ENCODE results near the gene NTN1. TPM values are rescaled to one million over a fixed set of nuclear protein-coding genes. Genes with fewer than 3 reads are reported as not detected.

The NTN1 gene
- total RNA-seq, 1 donor from 2014 or later = 11.5 TPM

DNA sequence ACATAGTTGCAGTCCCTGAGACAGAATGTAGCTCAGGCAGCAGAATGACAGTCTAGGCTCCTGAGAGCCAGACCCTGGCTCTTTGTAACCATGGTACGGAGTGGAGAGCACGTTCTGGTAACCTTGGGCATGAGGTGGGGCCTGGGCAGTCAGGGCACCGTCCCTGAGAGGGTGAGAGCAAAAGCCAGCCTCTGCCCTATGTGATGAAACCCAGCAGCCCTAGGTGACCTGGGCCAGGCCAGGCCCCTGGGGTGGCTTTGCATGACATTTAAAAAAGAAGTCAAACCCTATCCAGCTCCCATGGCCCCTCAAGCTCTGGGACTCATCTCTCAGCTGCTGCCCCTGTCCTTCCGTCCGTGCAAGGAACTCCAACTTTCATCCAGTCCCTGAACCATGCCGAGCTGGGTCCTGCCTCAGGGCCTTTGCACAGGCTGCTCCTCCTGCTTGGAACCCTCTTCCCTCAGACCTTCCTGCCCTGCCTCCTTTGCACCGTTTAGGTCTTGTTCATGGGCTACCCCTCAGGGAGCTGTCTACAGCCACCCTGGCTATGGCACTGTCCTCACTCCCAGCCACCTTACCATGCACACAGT, 188.6 kb downstream of the NTN1 start:
- DNase-seq (ENCODE audit: low spot score) (no peak), ATAC-seq (peak; percentile 54)

DNA sequence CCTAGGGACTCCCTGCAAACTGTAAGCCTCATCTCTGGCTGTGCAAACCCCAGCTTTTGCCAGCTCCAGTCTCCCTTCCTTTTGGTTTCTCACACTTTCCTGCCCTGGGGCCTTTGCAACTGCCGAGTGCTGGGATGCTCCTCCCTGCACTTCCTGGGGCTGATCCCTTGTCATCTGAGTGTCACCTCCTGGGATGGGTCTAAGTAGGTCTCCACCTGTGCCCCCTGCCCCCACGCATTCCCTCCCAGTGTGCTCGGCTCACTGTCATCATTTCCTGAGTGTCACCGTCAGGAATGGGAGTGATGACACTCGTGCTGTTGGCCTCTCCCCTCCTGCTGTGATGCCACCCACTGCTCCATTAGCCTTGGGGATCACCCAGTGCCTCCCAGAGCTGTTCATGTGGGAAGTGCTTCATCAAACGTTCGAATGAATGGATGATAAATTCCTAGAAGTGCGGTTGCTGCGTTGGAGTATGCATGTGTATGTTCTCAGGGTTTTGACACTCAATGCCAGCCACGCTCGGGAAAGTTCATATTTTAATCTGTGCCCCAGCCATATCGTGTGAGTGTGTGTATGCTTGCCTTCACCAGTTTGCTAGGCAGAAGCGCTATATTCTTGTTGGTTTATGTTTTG, 189.9 kb downstream of the NTN1 start:
- DNase-seq (ENCODE audit: low spot score) (no peak), ATAC-seq (no peak)

- no peak for DNase-seq (ENCODE audit: low spot score)
Observed at GRCh38 chr17:9212376-9213302, 191.3 kb downstream of the NTN1 start.

DNA sequence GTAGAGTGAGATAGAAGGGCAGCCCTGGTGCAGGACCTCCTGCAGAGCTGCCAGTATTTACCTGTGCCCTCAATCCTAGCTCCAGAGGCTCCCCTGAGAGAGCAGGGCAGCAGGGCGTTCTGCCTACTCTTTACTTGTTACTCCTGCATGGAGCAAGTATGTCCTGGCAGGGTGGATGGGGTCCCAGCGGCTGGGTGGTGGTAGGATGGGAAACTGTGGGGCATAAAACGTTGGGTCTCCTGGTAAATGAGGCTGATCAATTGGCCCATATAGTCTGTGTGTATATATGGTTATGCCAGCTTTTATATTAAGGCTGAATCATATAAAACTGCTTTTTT, 192.0 kb downstream of the NTN1 start:
- no peak for DNase-seq (ENCODE audit: low spot score)
- ATAC-seq = no peak

More at GRCh38 chr17:9212376-9213302, 191.3 kb downstream of the NTN1 start:
- ATAC-seq = no peak

- DNase-seq (ENCODE audit: low spot score) = no peak
- ATAC-seq = no peak
Observed at GRCh38 chr17:9215465-9215864, 194.2 kb downstream of the NTN1 start.

DNA sequence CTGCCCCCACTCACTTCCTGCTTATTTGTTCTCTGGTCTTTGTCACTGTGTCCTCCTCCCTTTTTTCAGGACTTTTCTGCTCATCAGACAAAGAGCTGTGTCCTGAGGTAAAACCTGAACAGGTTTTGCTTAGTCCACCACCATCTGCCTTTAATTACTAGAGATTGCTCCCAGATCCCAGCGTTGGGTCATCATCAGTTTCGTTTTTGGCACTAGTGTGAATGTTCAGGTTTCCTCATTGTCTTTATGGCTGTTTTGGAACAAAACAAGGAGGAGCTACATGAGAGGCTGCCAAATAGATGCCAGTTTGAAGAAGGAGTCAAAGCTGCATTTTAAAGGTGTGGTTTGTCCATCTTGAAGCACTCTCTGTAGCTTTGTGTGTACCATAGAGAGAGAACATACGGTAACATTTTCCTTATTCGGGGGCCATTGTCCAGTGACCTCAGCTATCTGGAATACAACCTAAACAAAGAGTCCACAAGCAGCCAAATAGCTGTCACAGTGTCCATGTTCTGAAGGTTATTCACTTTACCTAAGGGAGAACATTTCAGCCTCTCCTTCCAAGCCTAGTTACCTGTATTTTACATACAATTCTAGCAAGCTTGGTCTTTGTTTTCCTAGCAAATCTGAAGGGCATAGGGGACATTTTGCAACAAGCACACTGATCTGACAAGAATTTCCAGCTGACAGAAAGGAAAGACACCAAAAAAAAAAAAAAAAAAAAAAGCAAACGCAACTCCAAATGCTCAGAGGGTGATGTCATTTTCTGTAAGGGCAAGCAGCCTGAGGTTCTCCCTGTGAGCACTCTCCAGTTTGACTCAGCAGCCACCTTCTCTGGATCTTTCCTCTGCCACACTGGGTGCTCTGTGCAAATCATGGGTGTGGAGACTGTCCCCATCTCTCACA, 196.1 kb downstream of the NTN1 start:
- ATAC-seq (no peak), DNase-seq (ENCODE audit: low spot score) (no peak)

DNA sequence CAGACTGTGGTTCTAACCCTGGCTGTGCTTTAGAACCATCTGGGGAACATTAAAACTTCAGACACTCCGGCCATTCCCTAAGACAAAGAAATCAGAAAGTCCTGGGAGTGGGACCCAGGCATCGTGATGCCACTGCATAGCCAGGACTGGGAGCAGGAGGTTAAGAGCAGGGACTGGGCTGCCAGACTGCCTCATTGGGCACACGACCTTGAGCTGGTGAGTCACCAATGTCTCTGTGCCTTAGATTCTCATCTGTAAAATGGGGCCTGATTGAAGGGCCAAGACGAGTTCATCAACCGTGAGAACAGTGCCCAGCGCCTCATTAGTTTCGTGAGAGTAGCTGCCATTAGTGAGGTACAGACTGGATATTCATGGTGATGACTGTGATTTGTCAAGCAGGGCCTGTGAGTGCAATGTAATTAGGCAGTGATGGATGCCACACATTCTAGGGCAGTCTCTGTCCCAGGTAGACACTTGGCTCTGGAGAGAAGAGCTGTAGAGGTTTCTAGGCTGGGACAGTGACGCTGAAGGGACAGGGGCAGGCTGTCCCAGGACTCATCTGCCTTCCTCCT, 196.8 kb downstream of the NTN1 start:
- no peak for DNase-seq (ENCODE audit: low spot score)

DNA sequence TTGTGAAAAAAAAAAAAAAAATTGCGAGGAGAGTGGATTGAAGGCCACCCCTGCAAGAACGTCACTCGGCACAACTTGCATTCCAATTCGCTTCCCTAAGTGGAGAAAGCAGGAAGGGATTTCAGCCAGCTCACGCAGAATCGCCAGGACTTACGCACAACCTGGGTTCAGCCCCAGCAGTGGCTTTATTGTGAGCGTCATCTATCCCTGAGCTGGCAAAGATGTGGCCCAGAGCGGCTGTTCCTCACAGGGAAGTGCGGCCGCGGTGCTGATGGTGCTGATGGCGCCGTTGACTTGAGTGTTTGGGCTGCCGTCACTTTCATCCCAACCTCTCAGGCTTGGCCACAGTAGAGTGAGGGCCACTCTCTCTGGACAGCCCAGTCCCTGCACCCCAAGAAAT, 197.6 kb downstream of the NTN1 start:
- DNase-seq (ENCODE audit: low spot score) (no peak), ATAC-seq (no peak)

More for the DNA sequence above, 196.8 kb downstream of the NTN1 start:
- no peak for ATAC-seq

- DNase-seq (ENCODE audit: low spot score) = no peak
- ATAC-seq = no peak
Observed at GRCh38 chr17:9219631-9220397, 198.5 kb downstream of the NTN1 start.

DNA sequence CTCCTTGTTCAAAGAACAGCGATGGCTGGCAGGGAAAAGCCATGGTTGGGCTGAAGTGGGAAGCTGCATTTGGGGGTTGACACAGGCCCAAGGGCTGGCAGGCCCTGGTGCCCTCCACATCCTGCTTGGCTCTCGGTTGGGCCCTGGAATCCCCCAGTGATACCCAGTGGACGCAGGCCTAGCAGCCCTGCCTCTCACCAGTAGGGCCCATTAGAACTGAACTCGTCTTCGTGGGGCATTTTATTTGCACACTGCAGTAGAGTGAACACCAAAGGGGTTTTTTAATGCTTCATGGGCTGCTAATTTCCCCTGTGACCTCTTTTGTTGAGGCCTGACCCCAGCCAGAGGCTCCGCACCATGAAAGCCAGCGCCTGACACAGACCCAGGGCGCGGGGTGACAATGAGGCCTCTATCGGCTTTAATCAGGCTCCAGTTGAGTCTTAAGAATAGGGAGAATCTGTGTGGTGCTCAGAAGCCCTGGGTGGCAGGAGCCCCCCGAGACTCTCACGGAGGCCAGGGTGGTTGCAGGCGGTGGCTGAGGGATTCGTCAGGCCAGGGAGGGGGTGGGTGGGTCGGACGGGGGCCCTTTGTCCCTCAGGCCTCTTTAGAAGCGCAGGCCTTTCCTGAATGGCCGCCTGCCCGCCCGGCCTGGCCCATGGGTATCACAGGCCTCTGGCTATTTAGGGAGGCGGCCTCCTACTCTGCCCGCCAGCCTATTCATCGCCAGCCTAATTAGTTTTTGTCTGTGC, 199.3 kb downstream of the NTN1 start:
- ATAC-seq (no peak), DNase-seq (ENCODE audit: low spot score) (no peak)

DNA sequence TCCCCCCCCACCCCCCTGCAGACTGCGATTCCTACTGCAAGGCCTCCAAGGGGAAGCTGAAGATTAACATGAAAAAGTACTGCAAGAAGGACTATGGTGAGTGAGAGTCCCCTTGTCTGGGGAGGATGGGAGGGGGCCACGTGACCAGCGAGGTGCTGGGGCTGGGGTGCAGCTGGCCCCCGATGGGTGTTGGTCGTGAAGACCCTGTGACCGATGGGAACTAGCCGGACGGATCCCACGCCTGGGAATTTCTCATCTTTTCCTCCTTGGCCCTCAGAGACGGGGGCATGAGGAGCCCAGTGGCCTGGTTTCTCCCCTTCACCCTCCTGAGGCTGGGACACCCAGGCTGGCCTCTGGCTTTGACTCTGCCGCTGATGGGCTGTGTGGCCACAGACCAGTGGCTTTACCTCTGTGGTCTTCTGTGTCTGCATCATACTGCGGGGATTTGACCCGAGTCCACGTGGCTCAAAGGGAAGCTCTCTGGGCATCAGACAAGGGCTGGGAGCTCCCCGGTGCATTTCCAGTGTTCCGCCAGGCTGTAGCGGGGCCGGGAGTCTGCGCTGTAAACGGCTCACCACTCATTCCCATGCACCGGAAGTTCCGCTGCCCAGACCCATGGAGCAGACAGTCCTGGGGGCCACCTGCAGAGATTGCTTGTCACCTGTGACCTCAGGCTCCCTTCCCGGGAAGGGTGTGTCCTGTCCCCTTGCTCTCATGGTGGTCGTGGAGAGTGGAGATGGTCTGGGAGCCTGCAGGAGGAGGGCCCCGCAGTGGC, 200.0 kb downstream of the NTN1 start:
- no peak for DNase-seq (ENCODE audit: low spot score)
- no peak for ATAC-seq

GRCh38 chr17:9221922-9222180, 200.5 kb downstream of the NTN1 start:
- ATAC-seq = no peak
- no peak for DNase-seq (ENCODE audit: low spot score)

- no peak for DNase-seq (ENCODE audit: low spot score)
- no peak for ATAC-seq
Observed at GRCh38 chr17:9223531-9223930, 202.2 kb downstream of the NTN1 start.

GRCh38 chr17:9224485-9224884, 203.2 kb downstream of the NTN1 start:
- DNase-seq (ENCODE audit: low spot score) = no peak
- no peak for ATAC-seq

DNA sequence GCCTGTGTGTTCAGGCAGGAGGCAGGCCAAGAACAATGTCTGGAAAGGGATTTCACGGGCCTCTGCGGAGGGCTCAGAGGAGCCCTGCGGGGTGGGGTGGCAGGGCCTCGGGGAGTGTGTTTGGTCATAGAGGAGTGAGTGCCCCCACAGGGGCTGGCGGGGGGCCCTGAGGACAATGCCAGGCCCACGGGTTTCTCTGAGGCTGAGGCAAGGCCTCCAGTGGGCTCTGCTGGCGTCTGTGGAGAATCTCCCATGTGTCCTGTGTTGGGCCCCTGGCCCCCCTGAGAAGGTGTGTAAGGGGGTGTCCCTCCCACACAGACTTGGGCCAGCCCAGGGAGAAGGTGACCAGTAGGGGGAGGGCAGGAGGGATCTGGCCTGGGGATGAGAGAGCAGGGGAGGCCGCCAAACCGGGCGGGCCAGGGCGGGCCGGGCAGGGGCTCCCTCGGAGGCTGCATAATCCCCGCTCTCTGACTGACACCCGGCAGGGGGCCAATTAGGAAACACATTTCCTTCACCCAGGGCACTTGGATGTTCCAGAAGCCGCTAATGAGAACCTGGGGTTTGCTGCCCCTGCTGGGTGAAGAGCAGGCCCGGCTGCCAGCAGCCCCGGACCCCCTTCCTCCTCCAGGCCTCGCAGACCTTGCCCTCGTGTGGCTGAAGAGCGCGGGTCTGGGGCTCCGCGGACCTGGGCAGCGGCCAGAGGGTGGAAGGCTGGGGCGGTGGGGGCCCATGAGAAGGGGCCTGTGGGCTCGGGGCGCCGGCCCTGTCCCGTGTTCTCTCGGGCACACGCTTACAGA, 204.2 kb downstream of the NTN1 start:
- ATAC-seq (no peak), DNase-seq (ENCODE audit: low spot score) (no peak)

DNA sequence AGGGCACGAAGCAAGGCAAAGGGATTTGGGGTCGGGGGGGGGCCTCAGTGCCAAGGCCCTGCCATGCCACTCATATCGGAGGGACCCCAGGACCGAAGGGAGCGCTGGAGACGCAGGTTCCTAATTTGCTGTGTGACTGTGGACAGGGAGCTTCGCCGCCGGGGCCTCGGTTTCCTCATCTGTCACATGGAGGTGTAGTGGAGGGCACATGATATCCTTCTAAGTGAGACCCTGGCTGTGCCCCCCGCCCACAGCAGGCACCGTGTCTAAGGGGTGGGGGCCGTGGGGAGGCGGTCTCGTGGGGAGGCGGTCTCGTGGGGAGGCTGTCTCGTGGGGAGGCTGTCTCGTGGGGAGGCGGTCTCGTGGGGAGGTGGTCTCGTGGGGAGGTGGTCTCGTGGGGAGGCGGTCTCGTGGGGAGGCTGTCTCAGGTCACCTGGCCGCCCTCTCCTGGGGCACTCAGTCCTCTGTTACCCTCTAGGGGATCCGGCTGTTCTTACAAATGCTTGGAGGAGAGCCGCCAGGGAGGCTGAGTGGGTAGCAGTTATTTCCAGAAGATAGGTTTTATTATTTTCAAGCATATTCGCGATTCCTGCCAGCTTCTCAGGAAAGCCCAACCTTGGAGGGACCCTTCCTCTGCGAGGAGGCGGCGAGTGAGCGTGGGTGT, 205.0 kb downstream of the NTN1 start:
- ATAC-seq (no peak), DNase-seq (ENCODE audit: low spot score) (no peak)

DNA sequence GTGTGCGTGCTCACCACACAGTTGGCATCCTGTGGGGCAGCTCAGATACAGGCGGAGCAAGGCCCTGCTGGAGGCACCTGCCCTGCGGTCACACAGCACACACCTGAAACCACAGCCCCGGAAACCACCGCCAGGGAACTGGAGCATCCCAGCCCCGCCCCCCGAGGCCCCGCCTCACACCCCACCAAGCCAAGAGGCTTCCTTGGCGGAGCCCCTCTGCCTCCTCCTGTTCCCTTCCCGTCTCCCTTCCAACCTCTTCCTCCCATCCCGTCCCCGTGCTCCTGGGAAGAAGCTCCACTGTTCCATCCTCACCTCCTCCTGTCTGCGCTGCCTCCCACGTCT, 205.5 kb downstream of the NTN1 start:
- ATAC-seq = no peak

More for the DNA sequence above, 205.5 kb downstream of the NTN1 start:
- DNase-seq (ENCODE audit: low spot score) = no peak
